K562 (cell line): ENCODE results near the gene TCP11.

Experiments used
- CHCHD3 ChIP-seq: fragments of 250-450 bp; sonication (Bioruptor Pico); IDR thresholded peaks from 2 replicates; pipeline ENCODE4 v2.1.2; 2022; ENCODE audit warnings: mild to moderate bottlenecking
- CTCF ChIP-seq, 3 experiments: IDR thresholded peaks in 2 of 3; conservative IDR thresholded peaks in 1 of 3; 2 replicates each; pipeline ENCODE4 v1.5.1; 2011 to 2012; ENCODE audit warnings: low read length in 3 of 3, mild to moderate bottlenecking in 3 of 3, control low read depth in 2 of 3, improper control_type of control experiment in 1 of 3, inconsistent platforms in 1 of 3, low read depth in 1 of 3, mixed read lengths in 1 of 3, moderate library complexity in 1 of 3; ENCODE audit not compliant: insufficient read depth in 2 of 3
- FOS ChIP-seq: IDR thresholded peaks from 3 replicates; pipeline ENCODE4 v1.6.1; 2011; ENCODE audit not compliant: insufficient read length; ENCODE audit errors: extremely low read depth
- USF2 ChIP-seq: sonication (generic); formaldehyde crosslinking; IDR thresholded peaks from 2 replicates; pipeline ENCODE4 v1.5.0; 2020; ENCODE audit warnings: missing genetic modification reagents
- YY1 ChIP-seq, 3 experiments: IDR thresholded peaks; 2 replicates each; pipeline ENCODE4 v1.6.1; 2011; ENCODE audit warnings: low read length in 2 of 3, mild to moderate bottlenecking in 2 of 3, moderate library complexity in 2 of 3, borderline replicate concordance in 1 of 3, control low read depth in 1 of 3, low read depth in 1 of 3; ENCODE audit not compliant: insufficient read depth in 3 of 3, insufficient replicate concordance in 2 of 3, control insufficient read depth in 1 of 3, insufficient read length in 1 of 3; ENCODE audit errors: extremely low read depth in 1 of 3
- ZEB2 ChIP-seq: fragments of 450-650 bp; IDR thresholded peaks from 2 replicates; pipeline ENCODE4 v1.6.1; 2016

GRCh38 chr6:35085359-35086281, 55.5 kb downstream of the TCP11 start:
- no peak for TF ChIP-seq YY1 (IDR thresholded peaks at IDR 0.05; ENCODE audit: borderline replicate concordance in 1 of 3, control insufficient read depth in 1 of 3, extremely low read depth in 1 of 3, insufficient read depth in 3 of 3, insufficient read length in 1 of 3, insufficient replicate concordance in 2 of 3, low read depth in 1 of 3, low read length in 2 of 3)
- no peak for TF ChIP-seq ZEB2
- no peak for TF ChIP-seq FOS
- no peak for TF ChIP-seq CTCF (IDR thresholded peaks at IDR 0.05 in 2 of 3, conservative IDR thresholded peaks at IDR 0.05 in 1 of 3; ENCODE audit: insufficient read depth in 2 of 3, low read depth in 1 of 3, low read length in 3 of 3)
- no peak for TF ChIP-seq USF2 (CRISPR knock-in tag)
- TF ChIP-seq CHCHD3 (CRISPR knock-in tag) = no peak
